ENCODE results near the gene FLNB. TPM values are rescaled to one million over a fixed set of nuclear protein-coding genes. Genes with fewer than 3 reads are reported as not detected.

FLNB gene
- total RNA-seq, 1 experiment from 2014 or later = 127 TPM

DNA sequence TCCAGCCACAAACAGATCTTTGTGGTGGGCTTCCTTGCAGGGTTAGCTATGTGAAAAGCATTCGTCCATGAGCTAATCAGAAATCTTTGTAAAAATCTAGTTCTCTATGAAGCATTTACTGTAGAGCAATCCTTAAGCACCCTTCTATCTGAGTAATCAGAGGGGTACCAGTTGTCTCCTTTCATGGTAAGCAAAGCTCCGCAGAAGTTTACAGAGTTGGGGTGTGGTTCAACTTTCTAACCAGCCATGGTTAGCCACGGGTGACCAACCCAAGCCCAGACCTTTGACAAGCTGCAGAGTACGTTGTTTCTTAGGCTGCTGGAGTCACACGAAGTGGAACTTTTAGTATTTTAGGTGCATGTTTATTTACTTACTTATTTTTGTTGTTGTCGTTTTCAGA, 77.4 kb downstream of the FLNB start:
- H3K27ac Mint-ChIP-seq = no peak overlapping the region
- H3K9me3 Mint-ChIP-seq = no peaks in the 10 kb centered on the region
- ChIA-PET POLR2A (interaction anchor here (0.6 kb wide), 1 partner anchor 36 kb away, joined by 3 read pairs; no protein-coding TSS in a partner anchor), CTCF (no interaction called here)
- no peak for DNase-seq (ENCODE audit: low spot score)
- H3K4me3 Mint-ChIP-seq = no peak overlapping the region
- TF ChIP-seq, protein P1, sequence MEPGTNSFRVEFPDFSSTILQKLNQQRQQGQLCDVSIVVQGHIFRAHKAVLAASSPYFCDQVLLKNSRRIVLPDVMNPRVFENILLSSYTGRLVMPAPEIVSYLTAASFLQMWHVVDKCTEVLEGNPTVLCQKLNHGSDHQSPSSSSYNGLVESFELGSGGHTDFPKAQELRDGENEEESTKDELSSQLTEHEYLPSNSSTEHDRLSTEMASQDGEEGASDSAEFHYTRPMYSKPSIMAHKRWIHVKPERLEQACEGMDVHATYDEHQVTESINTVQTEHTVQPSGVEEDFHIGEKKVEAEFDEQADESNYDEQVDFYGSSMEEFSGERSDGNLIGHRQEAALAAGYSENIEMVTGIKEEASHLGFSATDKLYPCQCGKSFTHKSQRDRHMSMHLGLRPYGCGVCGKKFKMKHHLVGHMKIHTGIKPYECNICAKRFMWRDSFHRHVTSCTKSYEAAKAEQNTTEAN (CRISPR knock-in tag; IDR thresholded peaks at IDR 0.05) = no peak
- TF ChIP-seq MYBL2 (CRISPR knock-in tag; IDR thresholded peaks at IDR 0.05) (no peak), GRHL2 (CRISPR knock-in tag; IDR thresholded peaks at IDR 0.05; ENCODE audit: insufficient replicate concordance, severe bottlenecking) (no peak)
- TF ChIP-seq, protein P2, sequence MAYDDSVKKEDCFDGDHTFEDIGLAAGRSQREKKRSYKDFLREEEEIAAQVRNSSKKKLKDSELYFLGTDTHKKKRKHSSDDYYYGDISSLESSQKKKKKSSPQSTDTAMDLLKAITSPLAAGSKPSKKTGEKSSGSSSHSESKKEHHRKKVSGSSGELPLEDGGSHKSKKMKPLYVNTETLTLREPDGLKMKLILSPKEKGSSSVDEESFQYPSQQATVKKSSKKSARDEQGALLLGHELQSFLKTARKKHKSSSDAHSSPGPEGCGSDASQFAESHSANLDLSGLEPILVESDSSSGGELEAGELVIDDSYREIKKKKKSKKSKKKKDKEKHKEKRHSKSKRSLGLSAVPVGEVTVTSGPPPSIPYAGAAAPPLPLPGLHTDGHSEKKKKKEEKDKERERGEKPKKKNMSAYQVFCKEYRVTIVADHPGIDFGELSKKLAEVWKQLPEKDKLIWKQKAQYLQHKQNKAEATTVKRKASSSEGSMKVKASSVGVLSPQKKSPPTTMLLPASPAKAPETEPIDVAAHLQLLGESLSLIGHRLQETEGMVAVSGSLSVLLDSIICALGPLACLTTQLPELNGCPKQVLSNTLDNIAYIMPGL (CRISPR knock-in tag; IDR thresholded peaks at IDR 0.05) = no peak
- ATAC-seq = no peak
- H3K36me3 Mint-ChIP-seq = peaks cover 17% of the 10 kb centered on the region
- H3K4me1 Mint-ChIP-seq = peaks cover 21% of the 10 kb centered on the region
- H3K27me3 Mint-ChIP-seq (ENCODE audit: low read depth) = no peaks in the 10 kb centered on the region

DNA sequence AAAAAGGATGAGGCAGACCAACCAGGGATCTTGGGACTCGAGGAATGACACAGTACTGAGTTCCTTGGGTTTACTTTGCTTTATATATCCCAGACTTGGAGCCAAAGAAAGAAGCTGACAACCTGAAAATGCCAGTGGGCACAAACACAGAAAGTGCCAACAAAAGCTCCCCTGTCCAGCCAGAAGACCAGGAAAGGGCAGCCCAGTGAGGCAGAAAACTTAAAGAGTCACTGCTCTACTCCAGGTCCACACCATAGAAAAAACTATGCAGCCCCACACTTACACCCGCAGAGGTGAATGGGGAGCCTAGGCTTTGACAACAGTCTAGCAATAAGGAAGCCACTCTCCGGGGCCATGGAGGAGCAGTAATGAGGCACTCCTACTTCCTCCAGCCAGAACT, 80.3 kb downstream of the FLNB start:
- no peak overlapping the region for H3K4me3 Mint-ChIP-seq
- H3K9me3 Mint-ChIP-seq = no peaks in the 10 kb centered on the region
- DNase-seq (ENCODE audit: low spot score) (no peak), ATAC-seq (no peak)
- H3K4me1 Mint-ChIP-seq = peaks cover 12% of the 10 kb centered on the region
- ChIA-PET CTCF (interaction anchor here (1.1 kb wide), 1 partner anchor 79 kb away, joined by 6 read pairs; no protein-coding TSS in a partner anchor), POLR2A (no interaction called here)
- H3K27ac Mint-ChIP-seq = no peak overlapping the region
- H3K27me3 Mint-ChIP-seq (ENCODE audit: low read depth) = no peaks in the 10 kb centered on the region
- H3K36me3 Mint-ChIP-seq = peaks cover 3% of the 10 kb centered on the region
- TF ChIP-seq, protein P3, sequence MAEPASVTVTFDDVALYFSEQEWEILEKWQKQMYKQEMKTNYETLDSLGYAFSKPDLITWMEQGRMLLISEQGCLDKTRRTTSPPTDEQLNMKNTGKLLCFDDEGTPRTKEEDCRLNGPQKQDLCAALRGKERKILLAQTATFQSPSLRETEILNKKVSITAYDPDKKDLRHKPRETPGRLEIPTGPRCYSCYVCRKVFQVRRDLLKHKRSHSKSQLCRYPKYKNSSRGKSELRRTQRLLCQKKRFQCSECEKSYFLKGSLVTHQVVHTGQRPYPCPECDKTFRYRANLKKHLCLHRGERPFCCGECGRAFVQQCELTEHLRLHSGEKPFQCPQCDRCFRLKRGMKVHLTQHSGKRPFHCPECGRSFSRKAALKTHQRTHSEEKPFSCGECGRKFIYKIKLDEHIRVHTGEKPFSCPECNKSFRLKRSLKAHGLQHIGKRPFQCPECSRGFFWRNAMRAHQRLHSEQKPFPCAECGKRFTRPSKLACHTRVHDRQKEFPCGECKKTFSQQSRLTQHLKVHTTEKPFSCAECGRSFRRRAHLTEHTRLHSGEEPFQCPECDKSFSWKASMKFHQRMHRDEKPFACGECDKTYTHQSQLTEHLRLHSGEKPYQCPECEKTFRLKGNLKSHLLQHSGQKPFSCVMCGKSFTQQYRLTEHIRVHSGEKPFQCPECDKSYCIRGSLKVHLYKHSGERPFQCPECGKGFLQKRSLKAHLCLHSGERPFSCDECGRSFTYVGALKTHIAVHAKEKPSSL (CRISPR knock-in tag; conservative IDR thresholded peaks at IDR 0.05) = no peak
- TF ChIP-seq, protein P4, sequence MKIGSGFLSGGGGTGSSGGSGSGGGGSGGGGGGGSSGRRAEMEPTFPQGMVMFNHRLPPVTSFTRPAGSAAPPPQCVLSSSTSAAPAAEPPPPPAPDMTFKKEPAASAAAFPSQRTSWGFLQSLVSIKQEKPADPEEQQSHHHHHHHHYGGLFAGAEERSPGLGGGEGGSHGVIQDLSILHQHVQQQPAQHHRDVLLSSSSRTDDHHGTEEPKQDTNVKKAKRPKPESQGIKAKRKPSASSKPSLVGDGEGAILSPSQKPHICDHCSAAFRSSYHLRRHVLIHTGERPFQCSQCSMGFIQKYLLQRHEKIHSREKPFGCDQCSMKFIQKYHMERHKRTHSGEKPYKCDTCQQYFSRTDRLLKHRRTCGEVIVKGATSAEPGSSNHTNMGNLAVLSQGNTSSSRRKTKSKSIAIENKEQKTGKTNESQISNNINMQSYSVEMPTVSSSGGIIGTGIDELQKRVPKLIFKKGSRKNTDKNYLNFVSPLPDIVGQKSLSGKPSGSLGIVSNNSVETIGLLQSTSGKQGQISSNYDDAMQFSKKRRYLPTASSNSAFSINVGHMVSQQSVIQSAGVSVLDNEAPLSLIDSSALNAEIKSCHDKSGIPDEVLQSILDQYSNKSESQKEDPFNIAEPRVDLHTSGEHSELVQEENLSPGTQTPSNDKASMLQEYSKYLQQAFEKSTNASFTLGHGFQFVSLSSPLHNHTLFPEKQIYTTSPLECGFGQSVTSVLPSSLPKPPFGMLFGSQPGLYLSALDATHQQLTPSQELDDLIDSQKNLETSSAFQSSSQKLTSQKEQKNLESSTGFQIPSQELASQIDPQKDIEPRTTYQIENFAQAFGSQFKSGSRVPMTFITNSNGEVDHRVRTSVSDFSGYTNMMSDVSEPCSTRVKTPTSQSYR (CRISPR knock-in tag; IDR thresholded peaks at IDR 0.05) = no peak
- TF ChIP-seq OVOL2 (CRISPR knock-in tag; IDR thresholded peaks at IDR 0.05; ENCODE audit: borderline replicate concordance) (no peak), ZBTB21 (CRISPR knock-in tag; IDR thresholded peaks at IDR 0.05; ENCODE audit: borderline replicate concordance) (no peak), NR3C1 (CRISPR knock-in tag; conservative IDR thresholded peaks at IDR 0.05; ENCODE audit: low read depth) (no peak), TP53 (CRISPR knock-in tag; IDR thresholded peaks at IDR 0.05) (no peak), NFATC4 (CRISPR knock-in tag; IDR thresholded peaks at IDR 0.05) (no peak), ZNF317 (CRISPR knock-in tag; IDR thresholded peaks at IDR 0.05; ENCODE audit: borderline replicate concordance, low read depth) (no peak), ETV6 (CRISPR knock-in tag; IDR thresholded peaks at IDR 0.05) (no peak), ARID4B (CRISPR knock-in tag; IDR thresholded peaks at IDR 0.05; ENCODE audit: borderline replicate concordance) (no peak), EMX1 (CRISPR knock-in tag; IDR thresholded peaks at IDR 0.05) (no peak), MAX (CRISPR knock-in tag; IDR thresholded peaks at IDR 0.05) (no peak), TEAD1 (CRISPR knock-in tag; IDR thresholded peaks at IDR 0.05) (no peak)
- TF ChIP-seq, protein P5, sequence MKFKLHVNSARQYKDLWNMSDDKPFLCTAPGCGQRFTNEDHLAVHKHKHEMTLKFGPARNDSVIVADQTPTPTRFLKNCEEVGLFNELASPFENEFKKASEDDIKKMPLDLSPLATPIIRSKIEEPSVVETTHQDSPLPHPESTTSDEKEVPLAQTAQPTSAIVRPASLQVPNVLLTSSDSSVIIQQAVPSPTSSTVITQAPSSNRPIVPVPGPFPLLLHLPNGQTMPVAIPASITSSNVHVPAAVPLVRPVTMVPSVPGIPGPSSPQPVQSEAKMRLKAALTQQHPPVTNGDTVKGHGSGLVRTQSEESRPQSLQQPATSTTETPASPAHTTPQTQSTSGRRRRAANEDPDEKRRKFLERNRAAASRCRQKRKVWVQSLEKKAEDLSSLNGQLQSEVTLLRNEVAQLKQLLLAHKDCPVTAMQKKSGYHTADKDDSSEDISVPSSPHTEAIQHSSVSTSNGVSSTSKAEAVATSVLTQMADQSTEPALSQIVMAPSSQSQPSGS (CRISPR knock-in tag; IDR thresholded peaks at IDR 0.05; ENCODE audit: borderline replicate concordance, low read depth) = no peak
- TF ChIP-seq, protein P6, sequence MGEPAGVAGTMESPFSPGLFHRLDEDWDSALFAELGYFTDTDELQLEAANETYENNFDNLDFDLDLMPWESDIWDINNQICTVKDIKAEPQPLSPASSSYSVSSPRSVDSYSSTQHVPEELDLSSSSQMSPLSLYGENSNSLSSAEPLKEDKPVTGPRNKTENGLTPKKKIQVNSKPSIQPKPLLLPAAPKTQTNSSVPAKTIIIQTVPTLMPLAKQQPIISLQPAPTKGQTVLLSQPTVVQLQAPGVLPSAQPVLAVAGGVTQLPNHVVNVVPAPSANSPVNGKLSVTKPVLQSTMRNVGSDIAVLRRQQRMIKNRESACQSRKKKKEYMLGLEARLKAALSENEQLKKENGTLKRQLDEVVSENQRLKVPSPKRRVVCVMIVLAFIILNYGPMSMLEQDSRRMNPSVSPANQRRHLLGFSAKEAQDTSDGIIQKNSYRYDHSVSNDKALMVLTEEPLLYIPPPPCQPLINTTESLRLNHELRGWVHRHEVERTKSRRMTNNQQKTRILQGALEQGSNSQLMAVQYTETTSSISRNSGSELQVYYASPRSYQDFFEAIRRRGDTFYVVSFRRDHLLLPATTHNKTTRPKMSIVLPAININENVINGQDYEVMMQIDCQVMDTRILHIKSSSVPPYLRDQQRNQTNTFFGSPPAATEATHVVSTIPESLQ (CRISPR knock-in tag; IDR thresholded peaks at IDR 0.05) = no peak
